ENCODE measurements around the gene C17orf50.

GRCh38 chr17:35726127-35726952 lies 34.3 kb upstream of the C17orf50 start:
- TF ChIP-seq, protein P1, sequence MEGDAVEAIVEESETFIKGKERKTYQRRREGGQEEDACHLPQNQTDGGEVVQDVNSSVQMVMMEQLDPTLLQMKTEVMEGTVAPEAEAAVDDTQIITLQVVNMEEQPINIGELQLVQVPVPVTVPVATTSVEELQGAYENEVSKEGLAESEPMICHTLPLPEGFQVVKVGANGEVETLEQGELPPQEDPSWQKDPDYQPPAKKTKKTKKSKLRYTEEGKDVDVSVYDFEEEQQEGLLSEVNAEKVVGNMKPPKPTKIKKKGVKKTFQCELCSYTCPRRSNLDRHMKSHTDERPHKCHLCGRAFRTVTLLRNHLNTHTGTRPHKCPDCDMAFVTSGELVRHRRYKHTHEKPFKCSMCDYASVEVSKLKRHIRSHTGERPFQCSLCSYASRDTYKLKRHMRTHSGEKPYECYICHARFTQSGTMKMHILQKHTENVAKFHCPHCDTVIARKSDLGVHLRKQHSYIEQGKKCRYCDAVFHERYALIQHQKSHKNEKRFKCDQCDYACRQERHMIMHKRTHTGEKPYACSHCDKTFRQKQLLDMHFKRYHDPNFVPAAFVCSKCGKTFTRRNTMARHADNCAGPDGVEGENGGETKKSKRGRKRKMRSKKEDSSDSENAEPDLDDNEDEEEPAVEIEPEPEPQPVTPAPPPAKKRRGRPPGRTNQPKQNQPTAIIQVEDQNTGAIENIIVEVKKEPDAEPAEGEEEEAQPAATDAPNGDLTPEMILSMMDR (IDR thresholded peaks at IDR 0.05): no peak
- TF ChIP-seq POLR2A (IDR thresholded peaks at IDR 0.05): no peak
